OCI-LY3 (cell line): ENCODE data around the gene TTLL10.

Experiments used
- H2AFZ ChIP-seq: fragments of 200-600, 300-600 bp; shearing (Covaris generic); 2 replicates; pipeline ENCODE4 v1.6.0; 2014; ENCODE audit warnings: antibody characterized with exemption, low read depth, low read length
- H3K27ac ChIP-seq: fragments of 200-600, 300-600 bp; sonication (generic); 2 replicates; pipeline ENCODE4 v1.5.1; 2014; ENCODE audit warnings: mild to moderate bottlenecking, low read length, moderate library complexity, mixed read lengths
- H3K27me3 ChIP-seq: fragments of 200-600, 300-600 bp; sonication (generic); 2 replicates; pipeline ENCODE4 v1.6.1; 2014; ENCODE audit warnings: low read depth, low read length, mixed read lengths
- H3K36me3 ChIP-seq: fragments of 200-600, 300-600 bp; sonication (generic); replicated peaks from 2 replicates; pipeline ENCODE3; 2014; ENCODE audit warnings: low read depth, low read length, mixed read lengths
- H3K4me1 ChIP-seq: fragments of 300-600, 200-600 bp; sonication (generic); 2 replicates; pipeline ENCODE4 v1.6.1; 2014; ENCODE audit warnings: low read length, mixed read lengths
- H3K4me2 ChIP-seq: fragments of 200-600, 300-600 bp; sonication (generic); 2 replicates; pipeline ENCODE4 v1.6.1; 2014; ENCODE audit warnings: low read length, mixed read lengths
- H3K4me3 ChIP-seq: fragments of 300-600, 200-600 bp; sonication (generic); 2 replicates; pipeline ENCODE4 v1.5.1; 2014; ENCODE audit warnings: antibody characterized with exemption, mild to moderate bottlenecking, low read length, moderate library complexity
- H3K79me2 ChIP-seq: fragments of 300-600, 200-600 bp; shearing (Covaris generic); 2 replicates; pipeline ENCODE4 v1.6.1; 2014; ENCODE audit warnings: mild to moderate bottlenecking, low read length, mixed read lengths
- H3K9ac ChIP-seq: fragments of 300-600, 200-600 bp; shearing (Covaris generic); 2 replicates; pipeline ENCODE4 v1.6.0; 2014; ENCODE audit warnings: mild to moderate bottlenecking, low read length, moderate library complexity
- H3K9me3 ChIP-seq: fragments of 200-600, 300-600 bp; shearing (Covaris generic); 2 replicates; pipeline ENCODE4 v1.6.1; 2014; ENCODE audit warnings: low read length, mixed read lengths; ENCODE audit not compliant: insufficient read depth
- H4K20me1 ChIP-seq: fragments of 200-600, 300-600 bp; sonication (generic); 2 replicates; pipeline ENCODE4 v1.6.1; 2016; ENCODE audit warnings: low read length, mixed read lengths; ENCODE audit not compliant: insufficient read depth
- CTCF ChIP-seq: fragments of 200-600, 300-600 bp; sonication (generic); IDR thresholded peaks from 2 replicates; pipeline ENCODE4 v1.5.1; 2014; ENCODE audit warnings: antibody characterized with exemption, low read length, low read depth
- EZH2phosphoT487 ChIP-seq: fragments of 200-600 bp; shearing (Covaris generic); IDR thresholded peaks from 2 replicates; pipeline ENCODE4 v1.6.1; 2018; ENCODE audit warnings: antibody characterized with exemption, mixed run types, low read depth

Gene TTLL10

GRCh38 chr1:1134300-1134970, 39.2 kb upstream of the TTLL10 start:
- TF ChIP-seq CTCF (no peak), EZH2phosphoT487 (no peak)
- Histone ChIP-seq H3K9ac (no peak overlapping the region), H3K27ac (no peak overlapping the region), H3K79me2 (no peaks in the 10 kb centered on the region), H2AFZ (no peak overlapping the region), H3K9me3 (no peaks in the 10 kb centered on the region), H3K4me1 (peaks cover 19% of the 10 kb centered on the region), H3K4me2 (no peak overlapping the region), H4K20me1 (no peaks in the 10 kb centered on the region), H3K4me3 (no peak overlapping the region), H3K36me3 (no peaks in the 10 kb centered on the region), H3K27me3 (no peaks in the 10 kb centered on the region; the same call in 1 of the 2 replicates)

GRCh38 chr1:1135339-1136136, 38.1 kb upstream of the TTLL10 start:
- Histone ChIP-seq H3K27ac (no peak overlapping the region), H3K79me2 (no peaks in the 10 kb centered on the region), H3K4me3 (no peak overlapping the region), H4K20me1 (no peaks in the 10 kb centered on the region), H3K27me3 (no peaks in the 10 kb centered on the region; the same call in 1 of the 2 replicates), H2AFZ (no peak overlapping the region), H3K9me3 (no peaks in the 10 kb centered on the region), H3K9ac (no peak overlapping the region), H3K4me1 (peaks cover 19% of the 10 kb centered on the region), H3K36me3 (no peaks in the 10 kb centered on the region), H3K4me2 (no peak overlapping the region)
- no peak for TF ChIP-seq CTCF
- TF ChIP-seq EZH2phosphoT487: no peak

- Histone ChIP-seq H3K79me2 (no peaks in the 10 kb centered on the region), H3K36me3 (no peaks in the 10 kb centered on the region), H3K4me1 (peaks cover 22% of the 10 kb centered on the region), H3K27ac (no peak overlapping the region), H3K4me3 (peak overlapping the region; percentile 69), H3K27me3 (peaks cover 2% of the 10 kb centered on the region; the same call in 1 of the 2 replicates), H4K20me1 (no peaks in the 10 kb centered on the region), H3K4me2 (peak overlapping the region; percentile 77), H2AFZ (no peak overlapping the region), H3K9me3 (no peaks in the 10 kb centered on the region), H3K9ac (peak overlapping the region; percentile 42; the same call in 1 of the 2 replicates)
- TF ChIP-seq CTCF (no peak), EZH2phosphoT487 (no peak)
Measured at GRCh38 chr1:1136547-1137230, 37.0 kb upstream of the TTLL10 start.
